T-helper 2 cell treated with Interferon-gamma antibody and Interleukin-4, amounts not matched to agents 5 μg/mL and 100 μg/mL, for 36 hours (primary cell): ENCODE results near the gene TCF19.

ENCODE experiments used
- DNase-seq: peaks from one replicate; pipeline ENCODE4 v3.0.0; 2021; ENCODE audit warnings: low spot score
- H3K27ac Mint-ChIP-seq: one replicate; pipeline ENCODE4 v1.8.0; 2021; ENCODE audit warnings: mild to moderate bottlenecking, mixed read lengths
- H3K27me3 Mint-ChIP-seq: one replicate; pipeline ENCODE4 v1.8.0; 2021; ENCODE audit warnings: low read depth, mixed read lengths
- H3K36me3 Mint-ChIP-seq: one replicate; pipeline ENCODE4 v1.8.0; 2021; ENCODE audit warnings: low read depth, mixed read lengths
- H3K4me1 Mint-ChIP-seq: one replicate; pipeline ENCODE4 v1.8.0; 2021; ENCODE audit warnings: low read depth, mixed read lengths
- H3K4me3 Mint-ChIP-seq: one replicate; pipeline ENCODE4 v1.8.0; 2022; ENCODE audit warnings: mild to moderate bottlenecking, moderate library complexity, mixed read lengths
- H3K9me3 Mint-ChIP-seq: one replicate; pipeline ENCODE4 v1.8.0; 2021; ENCODE audit warnings: mixed read lengths

The TCF19 gene

GRCh38 chr6:31140643-31141042 is 17.7 kb upstream of the TCF19 start:
- Mint-ChIP-seq H3K27ac (no peak overlapping the region), H3K4me1 (peaks cover 3% of the 10 kb centered on the region), H3K9me3 (no peaks in the 10 kb centered on the region), H3K36me3 (peaks cover 11% of the 10 kb centered on the region), H3K4me3 (no peak overlapping the region), H3K27me3 (peaks cover 3% of the 10 kb centered on the region)
- no peak for DNase-seq

- Mint-ChIP-seq H3K4me3 (no peak overlapping the region), H3K4me1 (peaks cover 3% of the 10 kb centered on the region), H3K36me3 (peaks cover 11% of the 10 kb centered on the region), H3K27me3 (peaks cover 3% of the 10 kb centered on the region), H3K27ac (no peak overlapping the region), H3K9me3 (no peaks in the 10 kb centered on the region)
- no peak for DNase-seq
These were observed 16.0 kb upstream of the TCF19 start for GRCh38 chr6:31142361-31142761.

GRCh38 chr6:31143148-31143547 is 15.2 kb upstream of the TCF19 start:
- no peaks in the 10 kb centered on the region for H3K4me1 Mint-ChIP-seq
- DNase-seq, result no peak
- no peaks in the 10 kb centered on the region for H3K27me3 Mint-ChIP-seq
- H3K9me3 Mint-ChIP-seq, result no peaks in the 10 kb centered on the region
- H3K27ac Mint-ChIP-seq, result no peak overlapping the region
- peaks cover 11% of the 10 kb centered on the region for H3K36me3 Mint-ChIP-seq
- H3K4me3 Mint-ChIP-seq, result no peak overlapping the region

GRCh38 chr6:31144296-31144969 is 14.0 kb upstream of the TCF19 start:
- Mint-ChIP-seq H3K9me3 (no peaks in the 10 kb centered on the region), H3K4me1 (no peaks in the 10 kb centered on the region), H3K27ac (no peak overlapping the region), H3K27me3 (no peaks in the 10 kb centered on the region), H3K4me3 (no peak overlapping the region), H3K36me3 (peaks cover 13% of the 10 kb centered on the region)
- no peak for DNase-seq

- Mint-ChIP-seq H3K4me3 (no peak overlapping the region), H3K36me3 (peaks cover 15% of the 10 kb centered on the region), H3K4me1 (no peaks in the 10 kb centered on the region), H3K27ac (no peak overlapping the region), H3K27me3 (no peaks in the 10 kb centered on the region), H3K9me3 (no peaks in the 10 kb centered on the region)
- DNase-seq, result no peak
These were observed 13.4 kb upstream of the TCF19 start for GRCh38 chr6:31144970-31145340.

- H3K36me3 Mint-ChIP-seq, result peaks cover 15% of the 10 kb centered on the region
- DNase-seq, result no peak
These were observed 13.0 kb upstream of the TCF19 start for GRCh38 chr6:31145386-31145785.

GRCh38 chr6:31149827-31150447 is 8.5 kb upstream of the TCF19 start:
- no peak overlapping the region for H3K27ac Mint-ChIP-seq
- H3K27me3 Mint-ChIP-seq, result no peaks in the 10 kb centered on the region
- H3K4me3 Mint-ChIP-seq, result no peak overlapping the region
- peaks cover 14% of the 10 kb centered on the region for H3K36me3 Mint-ChIP-seq
- no peaks in the 10 kb centered on the region for H3K9me3 Mint-ChIP-seq
- DNase-seq, result no peak
- H3K4me1 Mint-ChIP-seq, result peaks cover 1% of the 10 kb centered on the region

More at GRCh38 chr6:31145386-31145785, 13.0 kb upstream of the TCF19 start:
- Mint-ChIP-seq H3K4me1 (no peaks in the 10 kb centered on the region), H3K4me3 (no peak overlapping the region), H3K27ac (no peak overlapping the region), H3K27me3 (no peaks in the 10 kb centered on the region), H3K9me3 (no peaks in the 10 kb centered on the region)

GRCh38 chr6:31152781-31153180 is 5.6 kb upstream of the TCF19 start:
- no peak for DNase-seq
- Mint-ChIP-seq H3K4me1 (peaks cover 11% of the 10 kb centered on the region), H3K27ac (peak overlapping the region; percentile 41), H3K4me3 (no peak overlapping the region), H3K36me3 (peaks cover 11% of the 10 kb centered on the region), H3K9me3 (no peaks in the 10 kb centered on the region), H3K27me3 (no peaks in the 10 kb centered on the region)

- Mint-ChIP-seq H3K4me3 (no peak overlapping the region), H3K27ac (no peak overlapping the region)
These were observed 4.0 kb upstream of the TCF19 start for GRCh38 chr6:31154436-31154835.

GRCh38 chr6:31156641-31157040 is 1.7 kb upstream of the TCF19 start:
- Mint-ChIP-seq H3K4me3 (no peak overlapping the region), H3K4me1 (peaks cover 24% of the 10 kb centered on the region), H3K9me3 (no peaks in the 10 kb centered on the region), H3K27ac (no peak overlapping the region), H3K36me3 (peaks cover 31% of the 10 kb centered on the region), H3K27me3 (no peaks in the 10 kb centered on the region)
- no peak for DNase-seq

More at GRCh38 chr6:31154436-31154835, 4.0 kb upstream of the TCF19 start:
- no peak for DNase-seq
- no peaks in the 10 kb centered on the region for H3K9me3 Mint-ChIP-seq
- H3K27me3 Mint-ChIP-seq, result no peaks in the 10 kb centered on the region
- H3K36me3 Mint-ChIP-seq, result peaks cover 14% of the 10 kb centered on the region
- H3K4me1 Mint-ChIP-seq, result peaks cover 12% of the 10 kb centered on the region

GRCh38 chr6:31157513-31158139 is 763 bp upstream of the TCF19 start, which contains the start of gene CCHCR1:
Gene CCHCR1, minus strand, starts transcription at chr6:31157802. Its CDS starts 202 bp downstream, at chr6:31157600.
- Mint-ChIP-seq H3K4me3 (peak within 1 kb of the TSS; percentile 93), H3K27me3 (no peaks in the 10 kb centered on the region), H3K4me1 (peaks cover 28% of the 10 kb centered on the region), H3K9me3 (no peaks in the 10 kb centered on the region), H3K27ac (peak within 1 kb of the TSS; percentile 79), H3K36me3 (peaks cover 40% of the 10 kb centered on the region)
- no peak for DNase-seq

- H3K9me3 Mint-ChIP-seq, result no peaks in the 10 kb centered on the region
- peak; percentile 15 for DNase-seq
- H3K36me3 Mint-ChIP-seq, result peaks cover 47% of the 10 kb centered on the region
- H3K27me3 Mint-ChIP-seq, result no peaks in the 10 kb centered on the region
- peak overlapping the region; percentile 93 for H3K4me3 Mint-ChIP-seq
- H3K27ac Mint-ChIP-seq, result peak overlapping the region; percentile 79
- H3K4me1 Mint-ChIP-seq, result peaks cover 28% of the 10 kb centered on the region
These were observed 770 bp downstream of the TCF19 start for GRCh38 chr6:31158863-31159855.

- no peak for DNase-seq
- H3K4me3 Mint-ChIP-seq, result peak overlapping the region; percentile 34
- H3K9me3 Mint-ChIP-seq, result no peaks in the 10 kb centered on the region
- H3K36me3 Mint-ChIP-seq, result peaks cover 43% of the 10 kb centered on the region
- H3K4me1 Mint-ChIP-seq, result peaks cover 25% of the 10 kb centered on the region
- H3K27ac Mint-ChIP-seq, result no peak overlapping the region
- H3K27me3 Mint-ChIP-seq, result no peaks in the 10 kb centered on the region
These were observed 3.1 kb downstream of the TCF19 start for GRCh38 chr6:31161216-31162126.
